HUES6 (cell line): Measurements from ENCODE around the gene TMEM38B.
"Not testable (repeated sequence)": the region's sequence is repeated elsewhere in the genome, so short reads cannot be mapped to it uniquely, and the experiment has no call there.

Experiments
- H3K27ac ChIP-seq: 2 replicates; pipeline ENCODE4 v1.7.0; 2013; ENCODE audit warnings: low read depth, mild to moderate bottlenecking, low read length, inconsistent platforms
- H3K27me3 ChIP-seq: 2 replicates; pipeline ENCODE4 v1.6.1; 2013; ENCODE audit warnings: low read length; ENCODE audit not compliant: control insufficient read depth, insufficient read depth
- H3K36me3 ChIP-seq: 2 replicates; pipeline ENCODE4 v1.6.1; 2013; ENCODE audit warnings: low read length; ENCODE audit not compliant: control insufficient read depth, insufficient read depth
- H3K4me1 ChIP-seq: 2 replicates; pipeline ENCODE4 v1.6.1; 2013; ENCODE audit warnings: low read length; ENCODE audit not compliant: control insufficient read depth, insufficient read depth
- H3K4me3 ChIP-seq: 2 replicates; pipeline ENCODE4 v1.5.1; 2013; ENCODE audit warnings: low read depth, low read length
- H3K9ac ChIP-seq: one replicate; pipeline ENCODE4 v1.6.1; 2013; ENCODE audit warnings: mild to moderate bottlenecking, low read length
- H3K9me3 ChIP-seq: 2 replicates; pipeline ENCODE4 v1.6.1; 2013; ENCODE audit warnings: low read depth, low read length; ENCODE audit not compliant: control insufficient read depth, insufficient read depth

TMEM38B gene

DNA sequence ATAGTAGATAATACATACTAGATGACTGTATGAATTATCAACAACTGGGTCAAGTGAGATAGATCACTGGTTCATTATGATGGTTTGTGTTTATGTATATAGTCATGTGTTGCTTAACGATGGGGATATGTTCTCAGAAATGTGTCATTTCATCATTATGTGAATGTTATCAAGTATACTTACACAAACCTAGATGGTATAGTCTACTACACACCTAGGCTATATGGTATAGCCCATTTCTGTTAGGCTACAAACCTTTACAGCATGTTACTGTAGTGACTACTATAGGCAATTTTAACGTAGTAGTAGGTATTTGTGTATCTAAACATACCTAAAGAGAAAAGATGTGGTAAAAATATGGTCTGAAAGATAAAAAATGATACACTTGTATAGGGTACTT is 31.0 kb downstream of the TMEM38B start:
- Histone ChIP-seq H3K4me1 (no peaks in the 10 kb centered on the region), H3K9me3 (no peaks in the 10 kb centered on the region), H3K27ac (no peak overlapping the region), H3K9ac (no peak overlapping the region), H3K36me3 (no peaks in the 10 kb centered on the region), H3K4me3 (no peak overlapping the region), H3K27me3 (no peaks in the 10 kb centered on the region)

GRCh38 chr9:105728230-105728629 is 33.9 kb downstream of the TMEM38B start:
- H3K4me1 ChIP-seq, H3K27me3 ChIP-seq, H3K4me3 ChIP-seq, H3K27ac ChIP-seq, H3K9ac ChIP-seq, H3K36me3 ChIP-seq, H3K9me3 ChIP-seq: not testable (repeated sequence)

GRCh38 chr9:105731420-105731819 is 37.1 kb downstream of the TMEM38B start:
- not testable (repeated sequence) for H3K27me3 ChIP-seq, H3K9ac ChIP-seq, H3K27ac ChIP-seq, H3K36me3 ChIP-seq, H3K4me3 ChIP-seq, H3K4me1 ChIP-seq
- peaks cover 24% of the 10 kb centered on the region for H3K9me3 ChIP-seq

- 0 out of 2 replicates have a peak, but pooled peaks cover 5% of the 10 kb centered on the region for H3K36me3 ChIP-seq
Measured at GRCh38 chr9:105735366-105735765, 41.0 kb downstream of the TMEM38B start.

DNA sequence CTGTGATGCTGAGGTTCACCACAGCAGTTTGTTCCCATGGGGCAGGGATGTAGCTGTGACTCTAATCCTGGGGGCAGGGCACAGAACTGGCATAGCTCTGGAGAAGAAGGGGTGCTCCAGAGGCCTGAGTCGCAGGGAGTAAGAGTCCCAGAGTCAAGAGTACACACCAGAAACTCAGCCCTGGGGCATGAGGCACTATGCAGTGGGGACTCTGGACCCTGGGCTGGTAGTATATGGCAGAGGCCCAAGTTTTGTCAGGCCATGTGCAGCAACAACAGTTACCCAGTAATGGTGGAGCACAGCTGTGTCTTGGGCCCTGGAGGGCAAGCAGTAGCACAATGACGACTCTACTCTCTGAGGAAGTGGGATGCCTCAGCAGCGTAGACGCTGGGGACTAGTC is 42.9 kb downstream of the TMEM38B start:
- Histone ChIP-seq H3K27ac (no peak overlapping the region), H3K9ac (no peak overlapping the region), H3K9me3 (peaks cover 27% of the 10 kb centered on the region), H3K36me3 (0 out of 2 replicates have a peak, but pooled peaks cover 5% of the 10 kb centered on the region), H3K4me3 (no peak overlapping the region), H3K27me3 (no peaks in the 10 kb centered on the region), H3K4me1 (no peaks in the 10 kb centered on the region)

More at GRCh38 chr9:105735366-105735765, 41.0 kb downstream of the TMEM38B start:
- no peak overlapping the region for H3K27ac ChIP-seq
- no peak overlapping the region for H3K4me3 ChIP-seq
- no peaks in the 10 kb centered on the region for H3K27me3 ChIP-seq
- H3K9me3 ChIP-seq = peaks cover 27% of the 10 kb centered on the region
- H3K4me1 ChIP-seq = no peaks in the 10 kb centered on the region
- H3K9ac ChIP-seq = no peak overlapping the region

DNA sequence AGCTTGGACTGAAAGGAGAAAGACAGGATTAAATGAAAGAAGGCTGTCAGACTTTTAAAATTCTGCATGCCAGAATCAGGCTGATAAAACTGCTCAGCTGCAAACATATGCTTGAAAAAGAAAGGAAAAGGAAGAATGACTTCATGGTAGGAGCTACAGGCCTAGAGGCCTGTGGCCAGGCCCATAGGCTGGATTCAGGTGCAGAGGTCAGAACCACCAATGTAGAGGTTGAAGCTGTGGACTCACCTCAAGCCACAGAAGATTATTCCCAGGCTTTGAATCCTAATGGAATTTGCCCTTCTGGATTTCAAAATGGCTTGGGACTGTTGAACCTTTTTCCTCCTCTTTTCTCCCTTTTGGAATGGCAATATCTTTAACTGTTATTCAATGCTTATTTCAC is 47.7 kb downstream of the TMEM38B start:
- Histone ChIP-seq H3K27ac (no peak overlapping the region), H3K9me3 (no peaks in the 10 kb centered on the region; the same call in 1 of the 2 replicates), H3K4me3 (no peak overlapping the region), H3K4me1 (no peaks in the 10 kb centered on the region), H3K27me3 (no peaks in the 10 kb centered on the region), H3K9ac (no peak overlapping the region), H3K36me3 (no peaks in the 10 kb centered on the region)

DNA sequence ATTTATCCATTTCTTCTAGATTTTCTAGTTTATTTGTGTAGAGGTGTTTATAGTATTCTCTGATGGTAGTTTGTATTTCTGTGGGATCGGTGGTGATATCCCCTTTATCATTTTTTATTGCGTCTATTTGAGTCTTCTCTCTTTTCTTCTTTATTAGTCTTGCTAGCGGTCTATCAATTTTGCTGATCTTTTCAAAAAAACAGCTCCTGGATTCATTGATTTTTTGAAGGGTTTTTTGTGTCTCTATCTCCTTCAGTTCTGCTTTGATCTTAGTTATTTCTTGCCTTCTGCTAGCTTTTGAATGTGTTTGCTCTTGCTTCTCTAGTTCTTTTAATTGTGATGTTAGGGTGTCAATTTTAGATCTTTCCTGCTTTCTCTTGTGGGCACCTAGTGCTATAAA is 53.0 kb downstream of the TMEM38B start:
- H3K4me3 ChIP-seq, H3K9ac ChIP-seq, H3K27me3 ChIP-seq, H3K27ac ChIP-seq, H3K4me1 ChIP-seq: not testable (repeated sequence)
- Histone ChIP-seq H3K36me3 (peaks cover 12% of the 10 kb centered on the region), H3K9me3 (peaks cover 11% of the 10 kb centered on the region)

DNA sequence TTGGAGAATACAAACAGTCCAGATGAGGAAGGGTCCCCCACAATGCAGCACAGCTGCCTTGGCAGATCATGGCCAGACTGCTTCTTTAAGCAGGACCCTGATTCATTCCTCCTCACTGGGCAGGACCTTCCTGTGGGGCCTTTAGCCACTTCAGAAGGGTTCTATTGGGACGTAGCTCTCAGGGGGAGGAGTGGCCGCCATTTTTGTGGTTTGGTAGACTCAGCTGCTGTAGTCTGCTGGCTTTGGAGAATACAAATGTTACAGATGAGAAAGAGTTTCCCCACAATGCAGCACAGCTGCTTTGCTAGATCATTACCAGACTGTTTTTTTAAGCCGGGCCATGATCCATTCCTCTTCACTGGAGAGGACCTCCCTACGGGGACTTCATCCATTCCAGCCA is 57.4 kb downstream of the TMEM38B start:
- Histone ChIP-seq H3K9ac (no peak overlapping the region), H3K9me3 (peaks cover 15% of the 10 kb centered on the region), H3K36me3 (peaks cover 13% of the 10 kb centered on the region), H3K4me3 (no peak overlapping the region), H3K27me3 (no peaks in the 10 kb centered on the region), H3K27ac (no peak overlapping the region), H3K4me1 (no peaks in the 10 kb centered on the region)

- H3K9ac ChIP-seq = no peak overlapping the region
- H3K36me3 ChIP-seq = no peaks in the 10 kb centered on the region
Measured at GRCh38 chr9:105757496-105758251, 63.3 kb downstream of the TMEM38B start.

DNA sequence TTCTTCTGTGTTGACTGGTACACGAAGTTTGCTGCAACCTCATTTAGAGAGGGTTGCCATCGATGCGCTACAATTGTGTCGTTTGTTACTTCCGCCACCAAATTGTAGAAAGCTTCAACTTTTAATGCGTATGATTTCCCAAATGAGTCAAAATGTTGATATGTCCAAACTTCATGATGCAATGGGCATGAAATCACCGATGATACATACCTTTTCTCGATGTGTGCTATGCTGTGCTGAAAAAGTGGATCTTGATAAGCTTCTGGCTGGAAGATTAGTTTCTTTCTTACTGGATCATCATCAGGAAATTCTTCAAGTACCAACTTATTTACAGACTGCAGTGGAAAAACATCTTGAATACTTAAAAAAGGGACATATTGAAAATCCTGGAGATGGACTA is 65.7 kb downstream of the TMEM38B start:
- H3K36me3 ChIP-seq = no peaks in the 10 kb centered on the region
- H3K9ac ChIP-seq = no peak overlapping the region
- no peaks in the 10 kb centered on the region for H3K9me3 ChIP-seq
- H3K4me1 ChIP-seq = no peaks in the 10 kb centered on the region
- no peaks in the 10 kb centered on the region for H3K27me3 ChIP-seq
- H3K4me3 ChIP-seq = no peak overlapping the region
- no peak overlapping the region for H3K27ac ChIP-seq

More at GRCh38 chr9:105757496-105758251, 63.3 kb downstream of the TMEM38B start:
- no peaks in the 10 kb centered on the region for H3K4me1 ChIP-seq
- H3K27me3 ChIP-seq = no peaks in the 10 kb centered on the region
- no peak overlapping the region for H3K27ac ChIP-seq
- H3K9me3 ChIP-seq = peaks cover 2% of the 10 kb centered on the region; the same call in 1 of the 2 replicates
- H3K4me3 ChIP-seq = no peak overlapping the region

- H3K9me3 ChIP-seq, H3K27me3 ChIP-seq, H3K36me3 ChIP-seq, H3K4me1 ChIP-seq: not testable (repeated sequence)
- peak overlapping the region; percentile 35 for H3K27ac ChIP-seq
- peak overlapping the region; percentile 54 for H3K4me3 ChIP-seq
- peak overlapping the region; percentile 72 for H3K9ac ChIP-seq
Measured at GRCh38 chr9:105782561-105783494, 88.5 kb downstream of the TMEM38B start.
